Loucy (cell line): ENCODE results near the gene ENTPD8.
"Not testable (repeated sequence)": the region's sequence is repeated elsewhere in the genome, so short reads cannot be mapped to it uniquely, and the experiment has no call there.

Source experiments
- H2AFZ ChIP-seq: fragments of 200-600 bp; sonication (generic); 2 replicates; pipeline ENCODE4 v1.6.0; 2016; ENCODE audit warnings: antibody characterized with exemption, mild to moderate bottlenecking, low read length, moderate library complexity
- H3F3A ChIP-seq: fragments of 200-600 bp; 2 replicates; pipeline ENCODE4 v1.6.0; 2016; ENCODE audit warnings: antibody characterized with exemption, low read depth, mild to moderate bottlenecking
- H3K27me3 ChIP-seq: fragments of 200-600 bp; sonication (generic); 2 replicates; pipeline ENCODE4 v1.6.1; 2014; ENCODE audit warnings: low read length, mild to moderate bottlenecking; ENCODE audit not compliant: insufficient read depth, poor library complexity, severe bottlenecking
- H3K36me3 ChIP-seq: fragments of 200-600 bp; sonication (generic); 2 replicates; pipeline ENCODE4 v1.6.1; 2016; ENCODE audit warnings: low read length; ENCODE audit not compliant: insufficient read depth
- H3K4me1 ChIP-seq: fragments of 200-600 bp; sonication (generic); 2 replicates; pipeline ENCODE4 v1.5.1; 2014; ENCODE audit warnings: low read length, mild to moderate bottlenecking; ENCODE audit not compliant: insufficient read depth, poor library complexity, severe bottlenecking
- H3K4me2 ChIP-seq: fragments of 200-600 bp; sonication (generic); 2 replicates; pipeline ENCODE4 v1.6.0; 2014; ENCODE audit warnings: antibody characterized with exemption, low read length, low read depth, mild to moderate bottlenecking; ENCODE audit not compliant: poor library complexity, severe bottlenecking
- H3K4me3 ChIP-seq: fragments of 200-600 bp; sonication (generic); 2 replicates; pipeline ENCODE4 v1.5.1; 2014; ENCODE audit warnings: low read length, mild to moderate bottlenecking, mixed read lengths; ENCODE audit not compliant: poor library complexity, severe bottlenecking
- H3K79me2 ChIP-seq: fragments of 200-600 bp; sonication (generic); 2 replicates; pipeline ENCODE4 v1.6.1; 2014; ENCODE audit warnings: low read length; ENCODE audit not compliant: insufficient read depth
- H3K9ac ChIP-seq: fragments of 200-600 bp; sonication (generic); 2 replicates; pipeline ENCODE4 v1.6.0; 2014; ENCODE audit warnings: mild to moderate bottlenecking, low read depth, low read length, moderate library complexity; ENCODE audit not compliant: poor library complexity, severe bottlenecking
- H3K9me2 ChIP-seq: fragments of 200-600 bp; sonication (generic); replicated peaks from 2 replicates; pipeline ENCODE4 v1.6.1; 2016; ENCODE audit warnings: low read depth, low read length, mixed read lengths
- H3K9me3 ChIP-seq: fragments of 200-600 bp; sonication (generic); 2 replicates; pipeline ENCODE4 v1.6.1; 2014; ENCODE audit warnings: mild to moderate bottlenecking, antibody characterized with exemption, low read length, low read depth; ENCODE audit not compliant: insufficient read depth
- H4K20me1 ChIP-seq: fragments of 200-600 bp; sonication (generic); 2 replicates; pipeline ENCODE4 v1.6.0; 2014; ENCODE audit warnings: antibody characterized with exemption, low read length, mild to moderate bottlenecking; ENCODE audit not compliant: insufficient read depth, poor library complexity, severe bottlenecking
- CTCF ChIP-seq: fragments of 200-600 bp; sonication (generic); conservative IDR thresholded peaks from 2 replicates; pipeline ENCODE4 v1.5.1; 2014; ENCODE audit warnings: mild to moderate bottlenecking, antibody characterized with exemption, low read length
- EZH2phosphoT487 ChIP-seq: fragments of 200-600 bp; IDR thresholded peaks from 2 replicates; pipeline ENCODE4 v1.6.1; 2018; ENCODE audit warnings: antibody characterized with exemption, mild to moderate bottlenecking, moderate library complexity, borderline replicate concordance

ENTPD8 gene

GRCh38 chr9:137411260-137411644 is 29.9 kb downstream of the ENTPD8 start:
- H3K4me2 ChIP-seq: no peak overlapping the region

GRCh38 chr9:137410891-137411249 is 30.3 kb downstream of the ENTPD8 start:
- H3K4me2 ChIP-seq: no peak overlapping the region
- no peak overlapping the region for H3K9ac ChIP-seq
- TF ChIP-seq EZH2phosphoT487: no peak
- TF ChIP-seq CTCF: no peak
- H2AFZ ChIP-seq: no peak overlapping the region
- no peak overlapping the region for H3K4me3 ChIP-seq
- H3F3A ChIP-seq: no peaks in the 10 kb centered on the region
- no peaks in the 10 kb centered on the region for H3K79me2 ChIP-seq
- no peaks in the 10 kb centered on the region for H3K4me1 ChIP-seq
- no peaks in the 10 kb centered on the region for H3K9me3 ChIP-seq
- no peaks in the 10 kb centered on the region for H3K27me3 ChIP-seq
- H3K9me2 ChIP-seq: no peaks in the 10 kb centered on the region
- H3K36me3 ChIP-seq: no peaks in the 10 kb centered on the region
- H4K20me1 ChIP-seq: no peaks in the 10 kb centered on the region

More at GRCh38 chr9:137411260-137411644, 29.9 kb downstream of the ENTPD8 start:
- Histone ChIP-seq H3K4me3 (no peak overlapping the region), H3F3A (no peaks in the 10 kb centered on the region), H3K4me1 (no peaks in the 10 kb centered on the region), H3K27me3 (no peaks in the 10 kb centered on the region), H3K79me2 (no peaks in the 10 kb centered on the region), H2AFZ (no peak overlapping the region), H4K20me1 (no peaks in the 10 kb centered on the region), H3K9me3 (no peaks in the 10 kb centered on the region), H3K36me3 (no peaks in the 10 kb centered on the region), H3K9ac (no peak overlapping the region), H3K9me2 (no peaks in the 10 kb centered on the region)
- TF ChIP-seq CTCF: no peak

- not testable (repeated sequence) for H3K4me2 ChIP-seq, H4K20me1 ChIP-seq, H3K9ac ChIP-seq
Measured at GRCh38 chr9:137410236-137410890, 30.8 kb downstream of the ENTPD8 start.

GRCh38 chr9:137409515-137409914 is 31.6 kb downstream of the ENTPD8 start:
- TF ChIP-seq EZH2phosphoT487 (no peak), CTCF (no peak)
- Histone ChIP-seq H3K4me1 (no peaks in the 10 kb centered on the region), H3K4me2 (no peak overlapping the region), H3K9me3 (no peaks in the 10 kb centered on the region), H2AFZ (no peak overlapping the region), H3K9me2 (no peaks in the 10 kb centered on the region), H3F3A (no peaks in the 10 kb centered on the region), H3K36me3 (no peaks in the 10 kb centered on the region), H3K4me3 (no peak overlapping the region), H3K27me3 (no peaks in the 10 kb centered on the region), H4K20me1 (no peaks in the 10 kb centered on the region), H3K79me2 (no peaks in the 10 kb centered on the region), H3K9ac (no peak overlapping the region)

More at GRCh38 chr9:137410236-137410890, 30.8 kb downstream of the ENTPD8 start:
- H3K79me2 ChIP-seq, H3F3A ChIP-seq, H3K4me1 ChIP-seq, H3K27me3 ChIP-seq, H3K4me3 ChIP-seq, H2AFZ ChIP-seq, H3K9me2 ChIP-seq, H3K36me3 ChIP-seq, H3K9me3 ChIP-seq: not testable (repeated sequence)
